Measurements from ENCODE around the gene ST3GAL3.

The ST3GAL3 gene

GRCh38 chr1:43867976-43868740 is 160.8 kb downstream of the ST3GAL3 start:
- no peak overlapping the region for H3K4me3 ChIP-seq (ENCODE audit: low read length)
- DNase-seq (ENCODE audit: low read depth) = peak; percentile 62
- TF ChIP-seq CTCF (conservative IDR thresholded peaks at IDR 0.05; ENCODE audit: low read length) = no peak

GRCh38 chr1:43868741-43869067 is 161.4 kb downstream of the ST3GAL3 start:
- no peak for TF ChIP-seq CTCF (conservative IDR thresholded peaks at IDR 0.05; ENCODE audit: low read length)
- peak; percentile 49 for DNase-seq (ENCODE audit: low read depth)
- no peak overlapping the region for H3K4me3 ChIP-seq (ENCODE audit: low read length)

- H3K4me3 ChIP-seq (ENCODE audit: low read length) = no peak overlapping the region
- TF ChIP-seq CTCF (conservative IDR thresholded peaks at IDR 0.05; ENCODE audit: low read length) = no peak
- DNase-seq (ENCODE audit: low read depth) = no peak
Measured at GRCh38 chr1:43870306-43870705, 163.0 kb downstream of the ST3GAL3 start.

- no peak for DNase-seq (ENCODE audit: low read depth)
- TF ChIP-seq CTCF (conservative IDR thresholded peaks at IDR 0.05; ENCODE audit: low read length) = no peak
- no peak overlapping the region for H3K4me3 ChIP-seq (ENCODE audit: low read length)
Measured at GRCh38 chr1:43871181-43871910, 164.0 kb downstream of the ST3GAL3 start.

GRCh38 chr1:43872280-43872679 is 164.9 kb downstream of the ST3GAL3 start:
- no peak for TF ChIP-seq CTCF (conservative IDR thresholded peaks at IDR 0.05; ENCODE audit: low read length)
- DNase-seq (ENCODE audit: low read depth) = no peak
- H3K4me3 ChIP-seq (ENCODE audit: low read length) = no peak overlapping the region

- TF ChIP-seq CTCF (conservative IDR thresholded peaks at IDR 0.05; ENCODE audit: low read length) = no peak
- H3K4me3 ChIP-seq (ENCODE audit: low read length) = no peak overlapping the region
- DNase-seq (ENCODE audit: low read depth) = no peak
Measured at GRCh38 chr1:43873851-43874250, 166.5 kb downstream of the ST3GAL3 start.

- no peak for TF ChIP-seq CTCF (conservative IDR thresholded peaks at IDR 0.05; ENCODE audit: low read length)
- no peak overlapping the region for H3K4me3 ChIP-seq (ENCODE audit: low read length)
- no peak for DNase-seq (ENCODE audit: low read depth)
Measured at GRCh38 chr1:43874716-43875115, 167.4 kb downstream of the ST3GAL3 start.

Data from AG10803 (cell line).